Effector CD8-positive, alpha-beta T cell (primary cell): ENCODE measurements around the gene IFRD2.
"Not testable (repeated sequence)": the region's sequence is repeated elsewhere in the genome, so short reads cannot be mapped to it uniquely, and the experiment has no call there.

ENCODE experiments used
- DNase-seq: peaks from one replicate; lab custom pipeline; 2025; lab: John Stamatoyannopoulos, UW

IFRD2 gene

GRCh38 chr3:50251220-50251619 is 41.0 kb downstream of the IFRD2 start:
- no peak for DNase-seq

- DNase-seq = no peak
These were observed 41.7 kb downstream of the IFRD2 start for GRCh38 chr3:50250514-50250913.

- DNase-seq = no peak
These were observed 42.8 kb downstream of the IFRD2 start for GRCh38 chr3:50249457-50249856.

GRCh38 chr3:50248387-50248786 is 43.8 kb downstream of the IFRD2 start:
- no peak for DNase-seq

GRCh38 chr3:50246517-50246954 is 45.7 kb downstream of the IFRD2 start:
- DNase-seq = peak; percentile 66

- peak; percentile 97 for DNase-seq
These were observed 46.3 kb downstream of the IFRD2 start for GRCh38 chr3:50245831-50246516.

GRCh38 chr3:50245251-50245745 is 46.9 kb downstream of the IFRD2 start:
- DNase-seq = no peak

- not testable (repeated sequence) for DNase-seq
These were observed 47.4 kb downstream of the IFRD2 start for GRCh38 chr3:50244813-50245212.

GRCh38 chr3:50243543-50243895 is 48.7 kb downstream of the IFRD2 start:
- no peak for DNase-seq

GRCh38 chr3:50242851-50243542 is 49.2 kb downstream of the IFRD2 start:
- DNase-seq = no peak

- DNase-seq = no peak
These were observed 49.9 kb downstream of the IFRD2 start for GRCh38 chr3:50242381-50242770.

GRCh38 chr3:50241713-50242380 is 50.4 kb downstream of the IFRD2 start:
- no peak for DNase-seq

- no peak for DNase-seq
These were observed 51.1 kb downstream of the IFRD2 start for GRCh38 chr3:50241163-50241562.

GRCh38 chr3:50239649-50240048 is 52.6 kb downstream of the IFRD2 start:
- no peak for DNase-seq

- no peak for DNase-seq
These were observed 53.6 kb downstream of the IFRD2 start for GRCh38 chr3:50238549-50239026.

- DNase-seq = peak; percentile 72
These were observed 54.3 kb downstream of the IFRD2 start for GRCh38 chr3:50237754-50238548.
